MCF 10A (cell line): ENCODE results near the gene TACO1. TPM values are rescaled to one million over a fixed set of nuclear protein-coding genes. Genes with fewer than 3 reads are reported as not detected.
A peak's percentile ranks its signal among the peaks of the same experiment; 100 is the strongest.

Experiments
- Bru-seq: library from RNA; stranded (reverse); fragments of 400-500 nt; gene quantifications from one replicate; lab custom pipeline; 2021; lab: Mats Ljungman, UMichigan
- BruChase-seq, 2 experiments: library from RNA; stranded (reverse); fragments of 400-500 nt; gene quantifications; one replicate each; lab custom pipeline; 2021; lab: Mats Ljungman, UMichigan
- BruUV-seq: library from RNA; stranded (reverse); fragments of 400-500 nt; replicated peaks from 2 replicates; lab custom pipeline; 2021; lab: Mats Ljungman, UMichigan
- CTCF ChIA-PET: fragments of 300-600 bp; sonication (Branson Sonifier 250); formaldehyde crosslinking; extraction: SDS; loops from one replicate; lab custom pipeline; 2021; ENCODE audit warnings: antibody characterized with exemption, inconsistent platforms; lab: Yijun Ruan, JAX
- POLR2A ChIA-PET: fragments of 300-600, 350-650 bp; sonication (Branson Sonifier 250); formaldehyde crosslinking; extraction: SDS; loops from one replicate; lab custom pipeline; 2020; ENCODE audit warnings: antibody characterized with exemption, inconsistent platforms; lab: Yijun Ruan, JAX
- DNase-seq: peaks from one replicate; pipeline ENCODE4 v3.0.0-alpha.2; 2018; ENCODE audit not compliant: unreplicated experiment
- H3K27ac Mint-ChIP-seq: one replicate; pipeline ENCODE4 v1.8.0; 2022; ENCODE audit warnings: mild to moderate bottlenecking, low read depth, mixed read lengths; ENCODE audit not compliant: unreplicated experiment
- H3K27me3 Mint-ChIP-seq: one replicate; pipeline ENCODE4 v1.8.0; 2022; ENCODE audit warnings: mixed read lengths; ENCODE audit not compliant: insufficient read depth, unreplicated experiment
- H3K36me3 Mint-ChIP-seq: one replicate; pipeline ENCODE4 v1.8.0; 2022; ENCODE audit warnings: mild to moderate bottlenecking, moderate library complexity, mixed read lengths; ENCODE audit not compliant: insufficient read depth, unreplicated experiment
- H3K4me1 Mint-ChIP-seq: one replicate; pipeline ENCODE4 v1.8.0; 2022; ENCODE audit warnings: mixed read lengths; ENCODE audit not compliant: insufficient read depth, unreplicated experiment
- H3K4me3 Mint-ChIP-seq: one replicate; pipeline ENCODE4 v1.8.0; 2022; ENCODE audit warnings: mild to moderate bottlenecking, moderate library complexity, mixed read lengths; ENCODE audit not compliant: unreplicated experiment
- H3K9me3 Mint-ChIP-seq: one replicate; pipeline ENCODE4 v1.8.0; 2022; ENCODE audit warnings: mixed read lengths; ENCODE audit not compliant: unreplicated experiment
- CTCF ChIP-seq: fragments of 200-600 bp; IDR thresholded peaks from one replicate; pipeline ENCODE4 v1.8.0; 2022; ENCODE audit warnings: antibody characterized with exemption, mild to moderate bottlenecking; ENCODE audit not compliant: unreplicated experiment
- intact Hi-C: fragments of 100-400 bp; cut with micrococcal nuclease; formaldehyde crosslinking; loops from 2 replicates; pipeline ENCODE4 v1.14.1; 2022
- long read RNA-seq: library from polyadenylated mRNA; stranded (forward); transcript quantifications from one replicate; pipeline ENCODE4 v2.0.0, GENCODE V29; 2022
- total RNA-seq: library from RNA; stranded (reverse); gene quantifications from 2 replicates; pipeline ENCODE4 v1.2.3, GENCODE V29; 2022

The TACO1 gene
- total RNA-seq (36.5 and 38.7 TPM in 2 replicates), Bru-seq, nascent RNA (percentile 69 among the genes with signal in this experiment), BruChase-seq, experiment 1, labeled RNA remaining after a 6-hour chase (percentile 84 among the genes with signal in this experiment), BruChase-seq, experiment 2, labeled RNA remaining after a 2-hour chase (percentile 73 among the genes with signal in this experiment)
- long read RNA-seq, transcript TACO1-201 (5 exons, 1,469 nt): major isoform, 85 of 94 reads
- long read RNA-seq, partial matches to known transcripts: 2 of 94 reads
- long read RNA-seq, other reads (novel, unspliced or antisense): 7 of 94 reads

GRCh38 chr17:63600569-63601438, at the start of gene TACO1:
TSS of gene TACO1 (plus strand) at chr17:63600895. CDS start at chr17:63601084, 189 bp downstream.
- ChIA-PET CTCF (interaction anchor here (0.7 to 1.3 kb wide), 7 partner anchors 11 to 194 kb away, joined by 3 to 10 read pairs (median 3); no protein-coding TSS in a partner anchor), POLR2A (interaction anchor here (0.7 to 3.5 kb wide), 21 partner anchors 10 to 1550 kb away, joined by 3 to 45 read pairs (median 4); partner anchors contain the start of genes CYB561, DCAF7, DDX42 and MAP3K3)
- DNase-seq: peak; percentile 76
- no TSS peak for BruUV-seq
- Mint-ChIP-seq H3K4me1 (peaks cover 4% of the 10 kb centered on the region), H3K4me3 (peak within 1 kb of the TSS; percentile 79), H3K27me3 (no peaks in the 10 kb centered on the region), H3K27ac (peak within 1 kb of the TSS; percentile 88), H3K36me3 (peaks cover 21% of the 10 kb centered on the region), H3K9me3 (no peaks in the 10 kb centered on the region)
- intact Hi-C loops: no loop called here
- no peak for TF ChIP-seq CTCF

GRCh38 chr17:63552211-63552610, 48.5 kb upstream of the TACO1 start:
- TF ChIP-seq CTCF: no peak
- Mint-ChIP-seq H3K9me3 (peaks cover 5% of the 10 kb centered on the region), H3K27me3 (no peaks in the 10 kb centered on the region), H3K27ac (peak overlapping the region; percentile 92), H3K36me3 (peaks cover 27% of the 10 kb centered on the region), H3K4me3 (peak overlapping the region; percentile 97), H3K4me1 (peaks cover 21% of the 10 kb centered on the region)
- DNase-seq: no peak
- CTCF ChIA-PET: interaction anchor here (0.6 to 1.3 kb wide), 7 partner anchors 10 to 127 kb away, joined by 3 read pairs; partner anchors contain the start of gene CYB561
- POLR2A ChIA-PET: interaction anchor here (0.6 to 4.4 kb wide), 9 partner anchors 15 to 198 kb away, joined by 3 to 38 read pairs (median 14); partner anchors contain the start of genes CYB561, MAP3K3 and TACO1
- intact Hi-C loops: no loop called here
- BruUV-seq: no TSS peak

GRCh38 chr17:63555500-63556156, 45.1 kb upstream of the TACO1 start:
- Mint-ChIP-seq H3K36me3 (peaks cover 27% of the 10 kb centered on the region), H3K4me1 (peaks cover 32% of the 10 kb centered on the region), H3K27ac (no peak overlapping the region), H3K4me3 (no peak overlapping the region), H3K27me3 (no peaks in the 10 kb centered on the region), H3K9me3 (peaks cover 10% of the 10 kb centered on the region)
- no TSS peak for BruUV-seq
- CTCF ChIA-PET: no interaction called here
- no peak for TF ChIP-seq CTCF
- DNase-seq: no peak
- intact Hi-C loops: no loop called here
- POLR2A ChIA-PET: interaction anchor here (0.8 to 1.2 kb wide), 2 partner anchors 9 to 16 kb away, joined by 4 to 6 read pairs; no protein-coding TSS in a partner anchor
